Sigmoid colon (tissue), 4 donors: ENCODE results near the gene NRG4.

ENCODE experiments used
- EP300 ChIP-seq, 4 donors: sonication (generic); formaldehyde crosslinking; IDR thresholded peaks; one replicate each; pipeline ENCODE4 v1.6.1; 2017; ENCODE audit warnings: antibody characterized with exemption in 4 of 4
- POLR2A ChIP-seq, 2 donors: fragments of 450-650 bp; IDR thresholded peaks; one replicate each; pipeline ENCODE4 v1.6.1; 2016; ENCODE audit warnings: antibody characterized with exemption in 2 of 2, mild to moderate bottlenecking in 2 of 2, moderate library complexity in 2 of 2
- POLR2AphosphoS5 ChIP-seq, 4 donors: sonication (generic); formaldehyde crosslinking; IDR thresholded peaks; one replicate each; pipeline ENCODE4 v1.6.1; 2017; ENCODE audit warnings: antibody characterized with exemption in 4 of 4
- TF ChIP-seq, protein P1 (sequence below), 4 experiments: fragments of 450-650 bp in 3 of 4; fragments of 200-600 bp in 1 of 4; IDR thresholded peaks; one replicate each; pipeline ENCODE4 v1.5.1; 2016 to 2019; ENCODE audit warnings: antibody characterized with exemption in 4 of 4, mild to moderate bottlenecking in 3 of 4, moderate library complexity in 2 of 4

GRCh38 chr15:76060118-76060989 lies 48.1 kb upstream of the NRG4 start:
- TF ChIP-seq, protein P1, sequence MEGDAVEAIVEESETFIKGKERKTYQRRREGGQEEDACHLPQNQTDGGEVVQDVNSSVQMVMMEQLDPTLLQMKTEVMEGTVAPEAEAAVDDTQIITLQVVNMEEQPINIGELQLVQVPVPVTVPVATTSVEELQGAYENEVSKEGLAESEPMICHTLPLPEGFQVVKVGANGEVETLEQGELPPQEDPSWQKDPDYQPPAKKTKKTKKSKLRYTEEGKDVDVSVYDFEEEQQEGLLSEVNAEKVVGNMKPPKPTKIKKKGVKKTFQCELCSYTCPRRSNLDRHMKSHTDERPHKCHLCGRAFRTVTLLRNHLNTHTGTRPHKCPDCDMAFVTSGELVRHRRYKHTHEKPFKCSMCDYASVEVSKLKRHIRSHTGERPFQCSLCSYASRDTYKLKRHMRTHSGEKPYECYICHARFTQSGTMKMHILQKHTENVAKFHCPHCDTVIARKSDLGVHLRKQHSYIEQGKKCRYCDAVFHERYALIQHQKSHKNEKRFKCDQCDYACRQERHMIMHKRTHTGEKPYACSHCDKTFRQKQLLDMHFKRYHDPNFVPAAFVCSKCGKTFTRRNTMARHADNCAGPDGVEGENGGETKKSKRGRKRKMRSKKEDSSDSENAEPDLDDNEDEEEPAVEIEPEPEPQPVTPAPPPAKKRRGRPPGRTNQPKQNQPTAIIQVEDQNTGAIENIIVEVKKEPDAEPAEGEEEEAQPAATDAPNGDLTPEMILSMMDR (IDR thresholded peaks at IDR 0.05), result no peak
- TF ChIP-seq EP300 (IDR thresholded peaks at IDR 0.05) (no peak), POLR2A (IDR thresholded peaks at IDR 0.05) (no peak), POLR2AphosphoS5 (IDR thresholded peaks at IDR 0.05) (no peak)
